ENCODE results near the gene ARAP3. TPM values are rescaled to one million over a fixed set of nuclear protein-coding genes. Genes with fewer than 3 reads are reported as not detected.

The ARAP3 gene
- total RNA-seq, 1 experiment from 2014 or later = 27.6 TPM

- no peak overlapping the region for H3K4me3 Mint-ChIP-seq
- no peak overlapping the region for H3K18ac ChIP-seq (ENCODE audit: insufficient read length, low read depth, low read length)
Observed at GRCh38 chr5:141646026-141646425, 36.0 kb downstream of the ARAP3 start.

More at GRCh38 chr5:141646026-141646425, 36.0 kb downstream of the ARAP3 start:
- DNase-seq = no peak
- Histone ChIP-seq H3K23me2 (ENCODE audit: insufficient read length, low read depth, low read length, poor library complexity, severe bottlenecking) (peaks cover 4% of the 10 kb centered on the region), H3K56ac (ENCODE audit: insufficient read length, low read depth, low read length) (no peak overlapping the region), H2BK5ac (ENCODE audit: insufficient read length, low read length) (no peak overlapping the region), H3K9me3 (ENCODE audit: control insufficient read depth, low read depth, low read length) (no peaks in the 10 kb centered on the region), H3K4me1 (ENCODE audit: insufficient read depth, low read length) (no peaks in the 10 kb centered on the region; the same call in 1 of the 2 replicates), H4K5ac (ENCODE audit: insufficient read length, low read depth, low read length) (no peak overlapping the region), H3K23ac (ENCODE audit: insufficient read length, low read depth, low read length) (no peak overlapping the region), H3K79me2 (ENCODE audit: insufficient read depth, low read length) (no peaks in the 10 kb centered on the region), H3K4ac (ENCODE audit: low read depth, low read length) (no peak overlapping the region), H4K8ac (replicated peaks; ENCODE audit: insufficient read length, low read depth, low read length) (no peak overlapping the region), H3K14ac (ENCODE audit: insufficient read depth, low read length) (no peak overlapping the region), H2BK12ac (ENCODE audit: insufficient read length, low read depth, low read length) (no peak overlapping the region), H2BK120ac (ENCODE audit: low read depth, low read length, poor library complexity, severe bottlenecking) (no peak overlapping the region), H4K20me1 (ENCODE audit: control insufficient read depth, insufficient read depth, insufficient read length) (no peaks in the 10 kb centered on the region), H3T11ph (ENCODE audit: low read length) (no peak overlapping the region), H3K27ac (ENCODE audit: insufficient read length, low read depth, low read length) (no peak overlapping the region), H4K91ac (ENCODE audit: insufficient read length, low read depth, low read length) (no peak overlapping the region), H2BK20ac (ENCODE audit: low read depth, low read length, poor library complexity, severe bottlenecking) (no peak overlapping the region), H2AFZ (ENCODE audit: low read length) (no peak overlapping the region), H3K4me2 (ENCODE audit: insufficient read depth, insufficient read length, low read length) (no peak overlapping the region), H3K79me1 (ENCODE audit: insufficient read depth, low read depth, low read length, poor library complexity, severe bottlenecking) (no peaks in the 10 kb centered on the region), H3K9ac (ENCODE audit: extremely low read depth, insufficient read length, low read length) (no peak overlapping the region), H3K27me3 (ENCODE audit: insufficient read depth, low read length) (no peaks in the 10 kb centered on the region), H2BK15ac (ENCODE audit: low read depth, low read length) (no peak overlapping the region), H2AK5ac (ENCODE audit: insufficient read length, low read length) (no peak overlapping the region)
- H3K27ac Mint-ChIP-seq = no peak overlapping the region
- no peaks in the 10 kb centered on the region for H3K27me3 Mint-ChIP-seq (ENCODE audit: low read depth)
- no peaks in the 10 kb centered on the region for H3K9me3 Mint-ChIP-seq
- no CpG with 5 or more reads among the region's 6 CpGs for WGBS (ENCODE audit: extremely low coverage, insufficient read length, low lambda C conversion rate)
- H3K4me1 Mint-ChIP-seq = peaks cover 13 to 17% of the 10 kb centered on the region in 2 experiments
- H3K36me3 Mint-ChIP-seq (ENCODE audit: insufficient read depth in 1 of 3, low read depth in 3 of 3) = peaks cover 21 to 42% (median 36%) of the 10 kb centered on the region in 3 experiments; a peak in 6 of 7 replicates
- TF ChIP-seq, protein P1, sequence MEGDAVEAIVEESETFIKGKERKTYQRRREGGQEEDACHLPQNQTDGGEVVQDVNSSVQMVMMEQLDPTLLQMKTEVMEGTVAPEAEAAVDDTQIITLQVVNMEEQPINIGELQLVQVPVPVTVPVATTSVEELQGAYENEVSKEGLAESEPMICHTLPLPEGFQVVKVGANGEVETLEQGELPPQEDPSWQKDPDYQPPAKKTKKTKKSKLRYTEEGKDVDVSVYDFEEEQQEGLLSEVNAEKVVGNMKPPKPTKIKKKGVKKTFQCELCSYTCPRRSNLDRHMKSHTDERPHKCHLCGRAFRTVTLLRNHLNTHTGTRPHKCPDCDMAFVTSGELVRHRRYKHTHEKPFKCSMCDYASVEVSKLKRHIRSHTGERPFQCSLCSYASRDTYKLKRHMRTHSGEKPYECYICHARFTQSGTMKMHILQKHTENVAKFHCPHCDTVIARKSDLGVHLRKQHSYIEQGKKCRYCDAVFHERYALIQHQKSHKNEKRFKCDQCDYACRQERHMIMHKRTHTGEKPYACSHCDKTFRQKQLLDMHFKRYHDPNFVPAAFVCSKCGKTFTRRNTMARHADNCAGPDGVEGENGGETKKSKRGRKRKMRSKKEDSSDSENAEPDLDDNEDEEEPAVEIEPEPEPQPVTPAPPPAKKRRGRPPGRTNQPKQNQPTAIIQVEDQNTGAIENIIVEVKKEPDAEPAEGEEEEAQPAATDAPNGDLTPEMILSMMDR (conservative IDR thresholded peaks at IDR 0.05) = no peak

Measured in H9 (cell line).